ENCODE measurements around the gene EN2.

Gene EN2

GRCh38 chr7:155450970-155451801 is 6.7 kb upstream of the EN2 start:
- DNase-seq (ENCODE audit: low read depth) = no peak

GRCh38 chr7:155451840-155452239 is 6.1 kb upstream of the EN2 start:
- no peak for DNase-seq (ENCODE audit: low read depth)

- no peak for DNase-seq (ENCODE audit: low read depth)
Measured at GRCh38 chr7:155452505-155453295, 5.2 kb upstream of the EN2 start.

GRCh38 chr7:155453296-155454182 is 4.4 kb upstream of the EN2 start:
- no peak for DNase-seq (ENCODE audit: low read depth)

- DNase-seq (ENCODE audit: low read depth) = no peak
Measured at GRCh38 chr7:155454183-155455112, 3.5 kb upstream of the EN2 start.

GRCh38 chr7:155455132-155455693 is 2.7 kb upstream of the EN2 start:
- no peak for DNase-seq (ENCODE audit: low read depth)

- no peak for DNase-seq (ENCODE audit: low read depth)
Measured at GRCh38 chr7:155455776-155456737, 1.9 kb upstream of the EN2 start.

- peak; percentile 33 for DNase-seq (ENCODE audit: low read depth)
Measured at GRCh38 chr7:155456738-155457543, 988 bp upstream of the EN2 start.

- no peak for DNase-seq (ENCODE audit: low read depth)
Measured at GRCh38 chr7:155457544-155458110, 302 bp upstream of the EN2 start.

- no peak for DNase-seq (ENCODE audit: low read depth)
Measured at GRCh38 chr7:155458878-155459699, 1.2 kb downstream of the EN2 start.

GRCh38 chr7:155459700-155460461 is 2.0 kb downstream of the EN2 start:
- no peak for DNase-seq (ENCODE audit: low read depth)

- DNase-seq (ENCODE audit: low read depth) = no peak
Measured at GRCh38 chr7:155460926-155461613, 3.1 kb downstream of the EN2 start.

GRCh38 chr7:155461631-155462030 is 3.7 kb downstream of the EN2 start:
- no peak for DNase-seq (ENCODE audit: low read depth)

GRCh38 chr7:155462163-155462735 is 4.3 kb downstream of the EN2 start:
- no peak for DNase-seq (ENCODE audit: low read depth)

- no peak for DNase-seq (ENCODE audit: low read depth)
Measured at GRCh38 chr7:155463114-155463811, 5.3 kb downstream of the EN2 start.

Data from HS-5 (cell line).